Cardiac fibroblast (primary cell): ENCODE results near the gene CBFB.

Source experiments
- DNase-seq, 2 donors: peaks; one replicate each; pipeline versions ENCODE4 v3.0.0 to v3.0.0-alpha.2; 2010; ENCODE audit warnings: low read depth in 2 of 2
- H3K4me3 ChIP-seq, 2 donors: replicated peaks in 1 of 2; 1 replicate in 1 of 2; 2 replicates in 1 of 2; pipeline ENCODE4 v1.5.1; 2011; ENCODE audit warnings: low read depth in 2 of 2, low read length in 2 of 2, mild to moderate bottlenecking in 2 of 2, moderate library complexity in 1 of 2
- CTCF ChIP-seq: IDR thresholded peaks from one replicate; pipeline ENCODE4 v1.5.1; 2011; ENCODE audit warnings: low read depth, mild to moderate bottlenecking, low read length, inconsistent platforms

The CBFB gene

GRCh38 chr16:67147437-67148140 lies 118.6 kb downstream of the CBFB start:
- H3K4me3 ChIP-seq, result no peak overlapping the region
- DNase-seq, result no peak
- no peak for TF ChIP-seq CTCF

- TF ChIP-seq CTCF, result no peak
- H3K4me3 ChIP-seq, result no peak overlapping the region
- DNase-seq, result no peak
These were observed 119.3 kb downstream of the CBFB start for GRCh38 chr16:67148221-67148620.

- TF ChIP-seq CTCF, result no peak
- H3K4me3 ChIP-seq, result no peak overlapping the region
- DNase-seq, result no peak
These were observed 119.8 kb downstream of the CBFB start for GRCh38 chr16:67148656-67149275.

- peak overlapping the region in 1 of 2 donors; percentile 66 for H3K4me3 ChIP-seq
- no peak for DNase-seq
- TF ChIP-seq CTCF, result no peak
These were observed 120.5 kb downstream of the CBFB start for GRCh38 chr16:67149276-67150046.

GRCh38 chr16:67150047-67150832 lies 121.3 kb downstream of the CBFB start:
- no peak for TF ChIP-seq CTCF
- peak overlapping the region; percentile 56 to 66 for H3K4me3 ChIP-seq
- DNase-seq, result peak; percentile 68 to 83
